WTC11 (cell line): Measurements from ENCODE around the gene TRAF7.

Experiments used
- NFYB ChIP-seq: sonication (generic); formaldehyde crosslinking; conservative IDR thresholded peaks from 2 replicates; pipeline ENCODE4 v1.8.0; 2022; ENCODE audit warnings: low read depth, missing genetic modification reagents
- SMAD4 ChIP-seq: sonication (generic); formaldehyde crosslinking; IDR thresholded peaks from 2 replicates; pipeline ENCODE4 v1.8.0; 2022; ENCODE audit warnings: mild to moderate bottlenecking, missing genetic modification reagents
- ZNF138 ChIP-seq: sonication (generic); formaldehyde crosslinking; conservative IDR thresholded peaks from 2 replicates; pipeline ENCODE4 v1.8.1; 2022; ENCODE audit warnings: mild to moderate bottlenecking, moderate library complexity, missing genetic modification reagents
- ZNF263 ChIP-seq: sonication (generic); formaldehyde crosslinking; IDR thresholded peaks from 2 replicates; pipeline ENCODE4 v1.8.1; 2022; ENCODE audit warnings: low read depth, mild to moderate bottlenecking, moderate library complexity, missing genetic modification reagents
- TF ChIP-seq, protein P1 (sequence below): sonication (generic); formaldehyde crosslinking; IDR thresholded peaks from 2 replicates; pipeline ENCODE4 v1.8.0; 2022; ENCODE audit warnings: mild to moderate bottlenecking, missing genetic modification reagents
- TF ChIP-seq, protein P2 (sequence below): sonication (generic); formaldehyde crosslinking; IDR thresholded peaks from 2 replicates; pipeline ENCODE4 v1.8.1; 2023; ENCODE audit warnings: mild to moderate bottlenecking, missing genetic modification reagents, moderate library complexity
- TF ChIP-seq, protein P3 (sequence below): fragments of 200-600 bp; IDR thresholded peaks from 2 replicates; pipeline ENCODE4 v1.8.0; 2022; ENCODE audit warnings: antibody characterized with exemption
- TF ChIP-seq, protein P4 (sequence below): sonication (generic); formaldehyde crosslinking; IDR thresholded peaks from 2 replicates; pipeline ENCODE4 v1.8.1; 2023; ENCODE audit warnings: mild to moderate bottlenecking, missing genetic modification reagents
- TF ChIP-seq, protein P5 (sequence below): sonication (generic); formaldehyde crosslinking; conservative IDR thresholded peaks from 2 replicates; pipeline ENCODE4 v1.8.1; 2022; ENCODE audit warnings: mild to moderate bottlenecking, missing genetic modification reagents

DNA sequence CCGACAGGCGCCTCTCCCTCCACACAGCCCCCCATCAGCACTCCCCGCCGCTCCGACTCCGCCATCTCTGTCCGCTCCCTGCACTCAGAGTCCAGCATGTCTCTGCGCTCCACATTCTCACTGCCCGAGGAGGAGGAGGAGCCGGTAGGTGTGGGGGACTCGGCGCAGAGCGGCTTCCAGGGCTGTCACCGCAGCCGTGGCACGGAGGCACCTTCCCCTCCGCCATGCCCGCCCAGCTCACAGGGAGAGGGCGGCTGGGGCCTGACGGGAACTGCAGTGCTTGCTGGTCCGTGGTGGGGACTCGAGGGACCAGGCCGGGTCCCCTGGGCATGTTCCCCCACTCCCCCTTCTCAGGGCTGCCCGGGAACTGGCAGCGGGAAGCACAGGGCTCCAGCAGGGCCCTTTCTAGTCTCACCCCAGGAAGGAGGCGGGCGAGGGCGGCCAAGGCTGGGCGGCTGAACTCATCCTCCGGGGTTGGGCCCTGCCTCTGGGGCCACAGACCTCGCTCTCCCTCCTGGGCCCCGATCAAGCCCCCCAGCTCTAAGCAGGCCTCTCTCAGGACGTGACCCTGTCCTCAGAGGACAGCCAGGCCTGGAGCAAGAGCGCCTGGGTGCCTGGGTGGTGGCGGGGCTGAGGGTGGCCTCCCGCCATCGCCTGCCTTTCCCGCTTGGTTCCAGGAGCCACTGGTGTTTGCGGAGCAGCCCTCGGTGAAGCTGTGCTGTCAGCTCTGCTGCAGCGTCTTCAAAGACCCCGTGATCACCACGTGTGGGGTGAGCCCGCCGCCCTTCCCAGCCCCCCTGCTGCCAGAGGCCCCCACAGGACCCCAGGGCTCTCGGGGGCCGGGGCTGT, 15.2 kb downstream of the TRAF7 start:
- TF ChIP-seq, protein P1, sequence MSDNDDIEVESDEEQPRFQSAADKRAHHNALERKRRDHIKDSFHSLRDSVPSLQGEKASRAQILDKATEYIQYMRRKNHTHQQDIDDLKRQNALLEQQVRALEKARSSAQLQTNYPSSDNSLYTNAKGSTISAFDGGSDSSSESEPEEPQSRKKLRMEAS (CRISPR knock-in tag): no peak
- no peak for TF ChIP-seq ZNF263
- TF ChIP-seq, protein P2, sequence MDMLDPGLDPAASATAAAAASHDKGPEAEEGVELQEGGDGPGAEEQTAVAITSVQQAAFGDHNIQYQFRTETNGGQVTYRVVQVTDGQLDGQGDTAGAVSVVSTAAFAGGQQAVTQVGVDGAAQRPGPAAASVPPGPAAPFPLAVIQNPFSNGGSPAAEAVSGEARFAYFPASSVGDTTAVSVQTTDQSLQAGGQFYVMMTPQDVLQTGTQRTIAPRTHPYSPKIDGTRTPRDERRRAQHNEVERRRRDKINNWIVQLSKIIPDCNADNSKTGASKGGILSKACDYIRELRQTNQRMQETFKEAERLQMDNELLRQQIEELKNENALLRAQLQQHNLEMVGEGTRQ: no peak
- no peak for TF ChIP-seq SMAD4 (CRISPR knock-in tag)
- no peak for TF ChIP-seq NFYB (CRISPR knock-in tag)
- TF ChIP-seq ZNF138 (CRISPR knock-in tag): no peak
- TF ChIP-seq, protein P3, sequence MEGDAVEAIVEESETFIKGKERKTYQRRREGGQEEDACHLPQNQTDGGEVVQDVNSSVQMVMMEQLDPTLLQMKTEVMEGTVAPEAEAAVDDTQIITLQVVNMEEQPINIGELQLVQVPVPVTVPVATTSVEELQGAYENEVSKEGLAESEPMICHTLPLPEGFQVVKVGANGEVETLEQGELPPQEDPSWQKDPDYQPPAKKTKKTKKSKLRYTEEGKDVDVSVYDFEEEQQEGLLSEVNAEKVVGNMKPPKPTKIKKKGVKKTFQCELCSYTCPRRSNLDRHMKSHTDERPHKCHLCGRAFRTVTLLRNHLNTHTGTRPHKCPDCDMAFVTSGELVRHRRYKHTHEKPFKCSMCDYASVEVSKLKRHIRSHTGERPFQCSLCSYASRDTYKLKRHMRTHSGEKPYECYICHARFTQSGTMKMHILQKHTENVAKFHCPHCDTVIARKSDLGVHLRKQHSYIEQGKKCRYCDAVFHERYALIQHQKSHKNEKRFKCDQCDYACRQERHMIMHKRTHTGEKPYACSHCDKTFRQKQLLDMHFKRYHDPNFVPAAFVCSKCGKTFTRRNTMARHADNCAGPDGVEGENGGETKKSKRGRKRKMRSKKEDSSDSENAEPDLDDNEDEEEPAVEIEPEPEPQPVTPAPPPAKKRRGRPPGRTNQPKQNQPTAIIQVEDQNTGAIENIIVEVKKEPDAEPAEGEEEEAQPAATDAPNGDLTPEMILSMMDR: no peak
- TF ChIP-seq, protein P4, sequence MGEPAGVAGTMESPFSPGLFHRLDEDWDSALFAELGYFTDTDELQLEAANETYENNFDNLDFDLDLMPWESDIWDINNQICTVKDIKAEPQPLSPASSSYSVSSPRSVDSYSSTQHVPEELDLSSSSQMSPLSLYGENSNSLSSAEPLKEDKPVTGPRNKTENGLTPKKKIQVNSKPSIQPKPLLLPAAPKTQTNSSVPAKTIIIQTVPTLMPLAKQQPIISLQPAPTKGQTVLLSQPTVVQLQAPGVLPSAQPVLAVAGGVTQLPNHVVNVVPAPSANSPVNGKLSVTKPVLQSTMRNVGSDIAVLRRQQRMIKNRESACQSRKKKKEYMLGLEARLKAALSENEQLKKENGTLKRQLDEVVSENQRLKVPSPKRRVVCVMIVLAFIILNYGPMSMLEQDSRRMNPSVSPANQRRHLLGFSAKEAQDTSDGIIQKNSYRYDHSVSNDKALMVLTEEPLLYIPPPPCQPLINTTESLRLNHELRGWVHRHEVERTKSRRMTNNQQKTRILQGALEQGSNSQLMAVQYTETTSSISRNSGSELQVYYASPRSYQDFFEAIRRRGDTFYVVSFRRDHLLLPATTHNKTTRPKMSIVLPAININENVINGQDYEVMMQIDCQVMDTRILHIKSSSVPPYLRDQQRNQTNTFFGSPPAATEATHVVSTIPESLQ (CRISPR knock-in tag): no peak
- TF ChIP-seq, protein P5, sequence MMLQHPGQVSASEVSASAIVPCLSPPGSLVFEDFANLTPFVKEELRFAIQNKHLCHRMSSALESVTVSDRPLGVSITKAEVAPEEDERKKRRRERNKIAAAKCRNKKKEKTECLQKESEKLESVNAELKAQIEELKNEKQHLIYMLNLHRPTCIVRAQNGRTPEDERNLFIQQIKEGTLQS: no peak
